ENCODE measurements around the gene PSMA5. TPM values are rescaled to one million over a fixed set of nuclear protein-coding genes. Genes with fewer than 3 reads are reported as not detected.
"Not testable (repeated sequence)": the region's sequence is repeated elsewhere in the genome, so short reads cannot be mapped to it uniquely, and the experiment has no call there.

Gene PSMA5
- polyA plus RNA-seq, 1 donor from 2014 or later = 99.8 TPM

- Histone ChIP-seq H3K9me3 (ENCODE audit: low read length) (no peaks in the 10 kb centered on the region), H3K4me3 (ENCODE audit: low read length) (no peak overlapping the region), H2AFZ (ENCODE audit: low read depth, low read length) (no peak overlapping the region), H3K9ac (ENCODE audit: low read length) (no peak overlapping the region), H3K79me2 (replicated peaks; ENCODE audit: insufficient read depth, low read length) (no peaks in the 10 kb centered on the region), H3F3A (ENCODE audit: insufficient read depth, low read length, poor library complexity, severe bottlenecking) (no peaks in the 10 kb centered on the region), H3K27me3 (ENCODE audit: insufficient read depth, low read depth, low read length) (peaks cover 26% of the 10 kb centered on the region), H3K4me2 (ENCODE audit: low read length) (no peak overlapping the region), H3K9me2 (ENCODE audit: insufficient read depth, low read length) (no peaks in the 10 kb centered on the region), H3K36me3 (ENCODE audit: insufficient read depth, low read length) (no peaks in the 10 kb centered on the region), H3K27ac (ENCODE audit: low read length) (no peak overlapping the region), H4K20me1 (ENCODE audit: insufficient read depth) (no peaks in the 10 kb centered on the region)
- TF ChIP-seq EZH2 (IDR thresholded peaks at IDR 0.05; ENCODE audit: borderline replicate concordance, insufficient read depth, low read length, poor library complexity, severe bottlenecking) (no peak), POLR2AphosphoS5 (IDR thresholded peaks at IDR 0.05) (no peak), CTCF (IDR thresholded peaks at IDR 0.05; ENCODE audit: poor library complexity, severe bottlenecking) (no peak), MXI1 (conservative IDR thresholded peaks at IDR 0.05; ENCODE audit: poor library complexity, severe bottlenecking) (no peak), REST (IDR thresholded peaks at IDR 0.05; ENCODE audit: borderline replicate concordance) (no peak), TAF1 (IDR thresholded peaks at IDR 0.05; ENCODE audit: low read depth) (no peak), RAD21 (conservative IDR thresholded peaks at IDR 0.05) (no peak), EP300 (conservative IDR thresholded peaks at IDR 0.05; ENCODE audit: poor library complexity, severe bottlenecking) (no peak), SMC3 (conservative IDR thresholded peaks at IDR 0.05; ENCODE audit: poor library complexity) (no peak)
These were observed 48.4 kb upstream of the PSMA5 start for GRCh38 chr1:109474697-109475096.

GRCh38 chr1:109473284-109474057, 47.2 kb upstream of the PSMA5 start:
- not testable (repeated sequence) for H3K27ac ChIP-seq (ENCODE audit: low read length); H3K4me3 ChIP-seq (ENCODE audit: low read length); H3K36me3 ChIP-seq (ENCODE audit: insufficient read depth, low read length); H4K20me1 ChIP-seq (ENCODE audit: insufficient read depth); H3K9me3 ChIP-seq (ENCODE audit: low read length); H3K9me2 ChIP-seq (ENCODE audit: insufficient read depth, low read length); H3F3A ChIP-seq (ENCODE audit: insufficient read depth, low read length, poor library complexity, severe bottlenecking); H2AFZ ChIP-seq (ENCODE audit: low read depth, low read length); H3K79me2 ChIP-seq (replicated peaks; ENCODE audit: insufficient read depth, low read length); H3K9ac ChIP-seq (ENCODE audit: low read length); H3K4me2 ChIP-seq (ENCODE audit: low read length)
- peaks cover 36% of the 10 kb centered on the region for H3K27me3 ChIP-seq (ENCODE audit: insufficient read depth, low read depth, low read length)

Data from neural cell (in vitro differentiated cells).